NCI-H446 (cell line): ENCODE data around the gene DBH.

Source experiments
- DNase-seq, 2 experiments: peaks; one replicate each; lab custom pipeline; 2025; lab: John Stamatoyannopoulos, UW

Gene DBH

GRCh38 chr9:133643978-133644760 is 8.0 kb downstream of the DBH start:
- DNase-seq, result no peak

- DNase-seq, result no peak
Observed at GRCh38 chr9:133645021-133645765, 9.0 kb downstream of the DBH start.

GRCh38 chr9:133647148-133647547 is 11.0 kb downstream of the DBH start:
- no peak for DNase-seq

GRCh38 chr9:133647765-133648469 is 11.8 kb downstream of the DBH start:
- no peak for DNase-seq

GRCh38 chr9:133649194-133649593 is 13.0 kb downstream of the DBH start:
- no peak for DNase-seq

GRCh38 chr9:133650026-133650425 is 13.9 kb downstream of the DBH start:
- no peak for DNase-seq

- no peak for DNase-seq
Observed at GRCh38 chr9:133653638-133654037, 17.5 kb downstream of the DBH start.

- no peak for DNase-seq
Observed at GRCh38 chr9:133654736-133655657, 18.8 kb downstream of the DBH start.

GRCh38 chr9:133655701-133656100 is 19.5 kb downstream of the DBH start:
- no peak for DNase-seq

GRCh38 chr9:133656211-133657119 is 20.3 kb downstream of the DBH start:
- DNase-seq, result no peak

- no peak for DNase-seq
Observed at GRCh38 chr9:133657120-133657661, 21.0 kb downstream of the DBH start.

GRCh38 chr9:133658442-133659431 is 22.6 kb downstream of the DBH start:
- DNase-seq, result no peak

GRCh38 chr9:133659516-133659915 is 23.4 kb downstream of the DBH start:
- no peak for DNase-seq

- DNase-seq, result no peak
Observed at GRCh38 chr9:133661846-133662540, 25.8 kb downstream of the DBH start.

GRCh38 chr9:133664173-133665050 is 28.2 kb downstream of the DBH start:
- no peak for DNase-seq

GRCh38 chr9:133665096-133665495 is 28.9 kb downstream of the DBH start:
- no peak for DNase-seq

GRCh38 chr9:133665535-133665934 is 29.4 kb downstream of the DBH start:
- DNase-seq, result no peak
